ENCODE data around the gene DBX1. TPM values are rescaled to one million over a fixed set of nuclear protein-coding genes. Genes with fewer than 3 reads are reported as not detected.
A peak's percentile ranks its signal among the peaks of the same experiment; 100 is the strongest.

DBX1 gene
- total and polyA plus RNA-seq, 4 donors, result not detected

DNA sequence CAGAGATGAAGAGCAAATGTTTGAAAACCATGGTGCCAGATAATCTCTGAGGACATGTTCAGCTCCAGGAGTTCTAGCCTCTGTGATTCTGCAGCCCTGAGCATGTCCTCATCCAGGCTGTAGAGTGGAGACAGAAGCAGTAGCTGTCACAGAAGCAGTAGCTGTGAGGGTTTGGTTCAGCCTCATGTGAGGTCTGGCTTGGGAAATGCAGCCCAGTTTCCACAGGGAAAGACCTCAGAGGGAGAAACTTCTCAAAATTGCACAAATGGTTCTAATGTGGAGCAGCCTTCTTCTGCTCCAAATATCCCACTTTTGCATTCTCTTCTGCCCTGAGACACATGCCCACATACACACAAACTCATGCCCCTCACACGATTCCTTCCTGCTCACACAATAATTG lies 48.4 kb downstream of the DBX1 start:
- no peak overlapping the region for H3K27ac ChIP-seq (ENCODE audit: low read depth in 1 of 2, low read length in 2 of 2)
- no peak overlapping the region for H3K4me3 ChIP-seq (ENCODE audit: low read depth in 1 of 3, low read length in 3 of 3)
- 94% methylated on average over 1 of the region's 1 CpG for WGBS
- TF ChIP-seq, protein P1, sequence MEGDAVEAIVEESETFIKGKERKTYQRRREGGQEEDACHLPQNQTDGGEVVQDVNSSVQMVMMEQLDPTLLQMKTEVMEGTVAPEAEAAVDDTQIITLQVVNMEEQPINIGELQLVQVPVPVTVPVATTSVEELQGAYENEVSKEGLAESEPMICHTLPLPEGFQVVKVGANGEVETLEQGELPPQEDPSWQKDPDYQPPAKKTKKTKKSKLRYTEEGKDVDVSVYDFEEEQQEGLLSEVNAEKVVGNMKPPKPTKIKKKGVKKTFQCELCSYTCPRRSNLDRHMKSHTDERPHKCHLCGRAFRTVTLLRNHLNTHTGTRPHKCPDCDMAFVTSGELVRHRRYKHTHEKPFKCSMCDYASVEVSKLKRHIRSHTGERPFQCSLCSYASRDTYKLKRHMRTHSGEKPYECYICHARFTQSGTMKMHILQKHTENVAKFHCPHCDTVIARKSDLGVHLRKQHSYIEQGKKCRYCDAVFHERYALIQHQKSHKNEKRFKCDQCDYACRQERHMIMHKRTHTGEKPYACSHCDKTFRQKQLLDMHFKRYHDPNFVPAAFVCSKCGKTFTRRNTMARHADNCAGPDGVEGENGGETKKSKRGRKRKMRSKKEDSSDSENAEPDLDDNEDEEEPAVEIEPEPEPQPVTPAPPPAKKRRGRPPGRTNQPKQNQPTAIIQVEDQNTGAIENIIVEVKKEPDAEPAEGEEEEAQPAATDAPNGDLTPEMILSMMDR (IDR thresholded peaks at IDR 0.05; ENCODE audit: low read depth, low read length, missing input control), result no peak
- no peak for TF ChIP-seq HNF4G (IDR thresholded peaks at IDR 0.05)
- no peak for TF ChIP-seq SP1 (IDR thresholded peaks at IDR 0.05)
- no peak for TF ChIP-seq HNF4A (conservative IDR thresholded peaks at IDR 0.05)
- no peak for TF ChIP-seq RAD21 (IDR thresholded peaks at IDR 0.05)
- no peak for TF ChIP-seq FOXA1 (IDR thresholded peaks at IDR 0.05)
- no peak for TF ChIP-seq TAF1 (conservative IDR thresholded peaks at IDR 0.05)
- no peak for TF ChIP-seq NR2F2 (IDR thresholded peaks at IDR 0.05)
- TF ChIP-seq EGR1 (IDR thresholded peaks at IDR 0.05; ENCODE audit: low read depth in 2 of 2), result no peak
- no peak for TF ChIP-seq RXRA (IDR thresholded peaks at IDR 0.05)
- TF ChIP-seq FOXA2 (IDR thresholded peaks at IDR 0.05), result no peak
- TF ChIP-seq GABPA (IDR thresholded peaks at IDR 0.05 in 1 of 2, conservative IDR thresholded peaks at IDR 0.05 in 1 of 2), result no peak
- no peak for TF ChIP-seq JUND (IDR thresholded peaks at IDR 0.05)
- TF ChIP-seq, protein P2, sequence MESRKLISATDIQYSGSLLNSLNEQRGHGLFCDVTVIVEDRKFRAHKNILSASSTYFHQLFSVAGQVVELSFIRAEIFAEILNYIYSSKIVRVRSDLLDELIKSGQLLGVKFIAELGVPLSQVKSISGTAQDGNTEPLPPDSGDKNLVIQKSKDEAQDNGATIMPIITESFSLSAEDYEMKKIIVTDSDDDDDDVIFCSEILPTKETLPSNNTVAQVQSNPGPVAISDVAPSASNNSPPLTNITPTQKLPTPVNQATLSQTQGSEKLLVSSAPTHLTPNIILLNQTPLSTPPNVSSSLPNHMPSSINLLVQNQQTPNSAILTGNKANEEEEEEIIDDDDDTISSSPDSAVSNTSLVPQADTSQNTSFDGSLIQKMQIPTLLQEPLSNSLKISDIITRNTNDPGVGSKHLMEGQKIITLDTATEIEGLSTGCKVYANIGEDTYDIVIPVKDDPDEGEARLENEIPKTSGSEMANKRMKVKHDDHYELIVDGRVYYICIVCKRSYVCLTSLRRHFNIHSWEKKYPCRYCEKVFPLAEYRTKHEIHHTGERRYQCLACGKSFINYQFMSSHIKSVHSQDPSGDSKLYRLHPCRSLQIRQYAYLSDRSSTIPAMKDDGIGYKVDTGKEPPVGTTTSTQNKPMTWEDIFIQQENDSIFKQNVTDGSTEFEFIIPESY (IDR thresholded peaks at IDR 0.05), result no peak
- TF ChIP-seq, protein P3, sequence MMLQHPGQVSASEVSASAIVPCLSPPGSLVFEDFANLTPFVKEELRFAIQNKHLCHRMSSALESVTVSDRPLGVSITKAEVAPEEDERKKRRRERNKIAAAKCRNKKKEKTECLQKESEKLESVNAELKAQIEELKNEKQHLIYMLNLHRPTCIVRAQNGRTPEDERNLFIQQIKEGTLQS (IDR thresholded peaks at IDR 0.05), result no peak
- no peaks in the 10 kb centered on the region for H3K9me3 ChIP-seq (ENCODE audit: control insufficient read depth in 4 of 4, low read length in 3 of 4)
- no peaks in the 10 kb centered on the region for H3K27me3 ChIP-seq (ENCODE audit: control insufficient read depth in 4 of 4, insufficient read depth in 4 of 4, low read length in 3 of 4)
- no peak for DNase-seq (ENCODE audit: low spot score)
- H3K9ac ChIP-seq (ENCODE audit: low read depth in 1 of 2, low read length in 2 of 2), result no peak overlapping the region
- no peaks in the 10 kb centered on the region for H3K4me1 ChIP-seq (ENCODE audit: control insufficient read depth in 4 of 4, insufficient read depth in 4 of 4, low read length in 3 of 4)
- peaks cover 2 to 43% (median 32%) of the 10 kb centered on the region in 4 donors for H3K36me3 ChIP-seq (ENCODE audit: control insufficient read depth in 4 of 4, insufficient read depth in 3 of 4, low read depth in 1 of 4, low read length in 3 of 4)

DNA sequence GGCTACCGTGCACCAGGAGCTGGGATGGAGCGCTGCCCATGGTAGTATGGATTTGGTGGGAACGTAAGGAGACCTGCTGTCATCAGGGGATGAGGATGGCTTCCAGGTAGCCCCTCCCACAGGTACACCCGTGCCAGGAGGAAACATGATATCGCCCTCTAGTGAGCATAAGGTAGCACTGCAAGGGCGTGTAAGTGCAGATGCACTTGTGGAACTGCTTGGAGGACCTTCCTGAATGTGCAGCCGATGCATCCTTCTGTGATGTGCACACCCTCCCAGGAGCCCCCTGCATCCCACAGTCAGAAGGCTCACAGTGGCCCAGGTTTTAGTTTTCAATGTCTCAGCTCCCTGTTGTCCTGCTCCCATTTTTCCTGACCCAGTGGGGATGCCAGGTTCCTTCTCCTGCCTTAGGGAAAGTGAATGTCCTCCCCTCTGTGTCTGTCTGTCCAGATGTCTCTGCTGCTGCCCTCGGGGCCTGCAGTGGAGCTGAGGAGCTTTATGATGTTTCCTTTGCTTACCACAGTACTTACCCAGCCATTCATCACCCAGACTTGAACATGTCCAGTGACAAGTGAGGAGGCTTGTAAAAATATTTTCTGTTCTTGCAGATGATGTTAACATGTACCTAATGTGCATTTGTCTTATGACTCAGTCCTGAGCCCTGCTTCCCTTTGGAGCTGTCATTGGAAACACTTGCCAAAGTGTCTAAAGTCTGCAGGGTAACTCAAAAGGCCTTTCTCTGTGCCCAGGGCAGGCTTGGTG lies 49.2 kb downstream of the DBX1 start:
- peaks cover 2 to 37% (median 28%) of the 10 kb centered on the region in 4 donors for H3K36me3 ChIP-seq (ENCODE audit: control insufficient read depth in 4 of 4, insufficient read depth in 3 of 4, low read depth in 1 of 4, low read length in 3 of 4)
- H3K9ac ChIP-seq (ENCODE audit: low read depth in 1 of 2, low read length in 2 of 2), result no peak overlapping the region
- no peaks in the 10 kb centered on the region for H3K9me3 ChIP-seq (ENCODE audit: control insufficient read depth in 4 of 4, low read length in 3 of 4)
- TF ChIP-seq RAD21 (IDR thresholded peaks at IDR 0.05) (peak; percentile 75 to 90), JUND (IDR thresholded peaks at IDR 0.05) (no peak), EGR1 (IDR thresholded peaks at IDR 0.05; ENCODE audit: low read depth in 2 of 2) (no peak)
- TF ChIP-seq, protein P1 (IDR thresholded peaks at IDR 0.05; ENCODE audit: low read depth, low read length, missing input control), result peak; percentile 83
- no peak overlapping the region for H3K4me3 ChIP-seq (ENCODE audit: low read depth in 1 of 3, low read length in 3 of 3)
- no peaks in the 10 kb centered on the region for H3K27me3 ChIP-seq (ENCODE audit: control insufficient read depth in 4 of 4, insufficient read depth in 4 of 4, low read length in 3 of 4)
- H3K27ac ChIP-seq (ENCODE audit: low read depth in 1 of 2, low read length in 2 of 2), result no peak overlapping the region
- no peaks in the 10 kb centered on the region for H3K4me1 ChIP-seq (ENCODE audit: control insufficient read depth in 4 of 4, insufficient read depth in 4 of 4, low read length in 3 of 4)
- DNase-seq (ENCODE audit: low spot score), result peak; percentile 42
- 31% methylated on average over 8 of the region's 8 CpGs for WGBS
